ES-I3 (cell line): ENCODE data around the gene ORM2.

Experiments
- H3K36me3 ChIP-seq: 2 replicates; pipeline ENCODE4 v1.6.1; 2013; ENCODE audit warnings: mild to moderate bottlenecking, low read length, control low read depth, moderate library complexity; ENCODE audit not compliant: insufficient read depth
- H3K4me1 ChIP-seq: 2 replicates; pipeline ENCODE4 v1.6.1; 2013; ENCODE audit warnings: mild to moderate bottlenecking, control low read depth, low read length; ENCODE audit not compliant: insufficient read depth
- H3K9ac ChIP-seq: 2 replicates; pipeline ENCODE4 v1.6.1; 2013; ENCODE audit warnings: low read depth, mild to moderate bottlenecking, low read length, moderate library complexity
- H3K9me3 ChIP-seq: 2 replicates; pipeline ENCODE4 v1.6.1; 2013; ENCODE audit warnings: mild to moderate bottlenecking, low read length, moderate library complexity; ENCODE audit not compliant: control insufficient read depth, insufficient read depth

The ORM2 gene

DNA sequence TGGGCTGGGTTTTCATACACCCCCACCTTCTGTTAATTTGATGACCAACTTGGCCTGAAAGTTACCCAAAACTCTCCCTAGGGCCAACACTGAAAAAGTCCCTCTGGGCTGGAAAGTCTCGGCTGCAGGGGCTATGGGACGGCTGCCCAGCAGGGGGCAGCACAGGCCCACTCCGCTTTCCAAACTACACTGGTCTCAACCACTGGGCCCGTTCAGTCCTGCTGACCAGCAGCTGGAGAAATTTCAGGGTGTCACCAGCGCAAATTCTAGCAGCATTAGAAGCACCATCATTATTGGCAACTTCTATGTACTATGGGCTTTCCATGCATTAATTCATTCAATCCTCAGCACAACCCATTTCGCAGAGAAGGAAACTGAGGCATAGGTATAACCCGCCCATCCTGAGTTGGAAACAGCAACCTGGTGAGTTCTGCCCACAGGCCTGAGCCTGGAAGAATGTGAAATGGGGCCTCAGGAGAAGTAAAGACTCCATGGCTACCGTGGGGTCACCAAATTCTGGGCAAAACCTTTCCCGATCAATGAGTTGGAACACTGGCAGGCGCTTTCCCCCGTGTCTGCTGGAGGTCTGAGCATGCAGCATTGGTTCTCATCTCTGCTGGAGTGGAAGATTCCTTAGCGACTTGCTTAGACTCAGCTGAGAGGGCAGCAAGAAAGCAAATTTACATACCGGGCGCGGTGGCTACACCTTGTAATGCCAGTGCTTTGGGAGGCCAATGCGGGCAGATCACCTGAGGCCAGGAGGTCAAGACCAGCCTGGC lies 9.7 kb downstream of the ORM2 start:
- Histone ChIP-seq H3K9me3 (no peaks in the 10 kb centered on the region), H3K9ac (no peak overlapping the region), H3K36me3 (peaks cover 30% of the 10 kb centered on the region), H3K4me1 (no peaks in the 10 kb centered on the region)

DNA sequence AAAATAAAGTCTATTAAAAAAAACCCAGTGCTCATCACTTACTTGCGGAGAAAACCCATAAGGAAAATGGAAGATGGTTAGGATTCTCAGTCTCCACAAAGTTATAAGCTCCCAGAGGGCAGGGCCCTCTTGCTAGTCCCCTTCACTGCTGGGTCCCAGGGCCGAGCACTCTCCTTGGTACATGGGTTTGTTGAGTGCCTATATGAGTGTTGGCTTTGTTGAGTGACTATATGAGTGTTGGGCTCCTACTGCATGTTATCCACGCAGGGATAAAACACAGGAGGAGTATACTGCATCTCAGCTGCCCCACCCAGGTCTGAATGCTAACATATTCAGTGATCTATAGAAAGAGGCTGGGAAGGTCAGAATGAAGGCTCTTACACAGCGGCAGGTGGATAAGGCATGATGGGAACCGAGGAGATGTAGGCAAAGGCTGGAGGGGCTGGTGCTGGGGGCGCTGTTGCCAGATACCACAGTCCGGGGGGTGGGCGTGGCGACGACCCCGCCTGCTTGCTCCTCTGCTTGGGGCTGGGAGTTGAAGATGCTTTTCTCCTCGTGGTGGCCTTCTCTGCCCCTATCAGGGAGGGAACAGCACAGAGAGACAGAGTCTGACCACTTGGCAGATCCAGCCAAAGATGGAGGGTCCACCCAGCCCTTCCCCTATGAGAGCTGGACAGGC lies 11.6 kb downstream of the ORM2 start:
- Histone ChIP-seq H3K4me1 (no peaks in the 10 kb centered on the region), H3K9me3 (no peaks in the 10 kb centered on the region), H3K36me3 (peaks cover 31% of the 10 kb centered on the region), H3K9ac (no peak overlapping the region)

DNA sequence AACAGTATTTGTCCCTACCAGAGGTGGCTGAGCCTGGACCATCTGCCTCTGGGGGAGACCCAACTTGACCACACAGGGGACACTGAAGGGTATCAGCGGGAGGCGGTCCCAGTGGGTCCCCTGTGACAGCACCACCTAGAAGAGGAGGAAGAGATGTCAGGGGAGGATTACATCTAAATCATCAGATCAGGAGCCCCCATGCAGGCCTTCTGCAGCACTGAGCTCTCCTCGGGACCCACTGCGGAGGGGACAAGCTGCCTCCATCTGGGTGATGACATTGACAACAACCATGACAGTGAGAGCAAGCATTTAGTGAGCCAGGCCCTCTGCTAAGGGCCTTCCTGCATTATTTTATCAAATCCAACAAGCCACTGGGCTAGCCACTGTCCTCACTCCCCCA lies 12.3 kb downstream of the ORM2 start:
- no peaks in the 10 kb centered on the region for H3K4me1 ChIP-seq
- H3K9me3 ChIP-seq, result no peaks in the 10 kb centered on the region
- H3K9ac ChIP-seq, result no peak overlapping the region
- H3K36me3 ChIP-seq, result peaks cover 38% of the 10 kb centered on the region

DNA sequence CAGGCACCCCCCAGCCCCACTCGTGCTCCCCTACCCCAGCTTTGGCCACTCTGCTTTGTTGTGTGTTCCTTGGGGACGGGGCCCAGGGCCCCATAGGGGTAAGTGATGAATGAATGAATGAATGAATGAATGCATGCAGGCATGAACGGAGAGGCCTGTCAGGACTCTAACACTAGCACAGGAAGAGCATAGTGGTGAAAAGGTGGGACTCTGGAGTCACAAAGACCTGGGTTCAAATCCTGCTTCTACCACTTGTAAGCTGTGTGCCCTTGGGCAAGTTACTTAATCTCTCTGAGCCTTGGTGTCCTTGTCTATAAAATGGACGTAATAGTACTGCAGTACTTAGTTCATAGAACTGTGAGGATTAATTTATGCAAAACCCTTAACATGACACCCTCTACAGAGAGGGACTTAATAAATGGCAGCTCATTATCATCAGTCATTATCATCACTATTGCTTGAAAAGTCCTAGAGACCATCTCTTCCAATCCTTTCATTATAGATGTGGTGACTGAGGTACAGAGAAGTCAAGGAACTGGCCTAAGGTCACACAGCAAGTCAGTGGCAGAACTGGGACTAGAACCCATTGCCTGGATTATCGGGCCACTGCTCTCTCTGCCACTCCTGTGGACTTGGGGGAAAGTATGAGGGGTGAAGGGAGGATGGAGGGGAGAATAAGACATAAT lies 13.2 kb downstream of the ORM2 start:
- Histone ChIP-seq H3K9ac (no peak overlapping the region), H3K36me3 (peaks cover 44% of the 10 kb centered on the region), H3K4me1 (no peaks in the 10 kb centered on the region), H3K9me3 (no peaks in the 10 kb centered on the region)

DNA sequence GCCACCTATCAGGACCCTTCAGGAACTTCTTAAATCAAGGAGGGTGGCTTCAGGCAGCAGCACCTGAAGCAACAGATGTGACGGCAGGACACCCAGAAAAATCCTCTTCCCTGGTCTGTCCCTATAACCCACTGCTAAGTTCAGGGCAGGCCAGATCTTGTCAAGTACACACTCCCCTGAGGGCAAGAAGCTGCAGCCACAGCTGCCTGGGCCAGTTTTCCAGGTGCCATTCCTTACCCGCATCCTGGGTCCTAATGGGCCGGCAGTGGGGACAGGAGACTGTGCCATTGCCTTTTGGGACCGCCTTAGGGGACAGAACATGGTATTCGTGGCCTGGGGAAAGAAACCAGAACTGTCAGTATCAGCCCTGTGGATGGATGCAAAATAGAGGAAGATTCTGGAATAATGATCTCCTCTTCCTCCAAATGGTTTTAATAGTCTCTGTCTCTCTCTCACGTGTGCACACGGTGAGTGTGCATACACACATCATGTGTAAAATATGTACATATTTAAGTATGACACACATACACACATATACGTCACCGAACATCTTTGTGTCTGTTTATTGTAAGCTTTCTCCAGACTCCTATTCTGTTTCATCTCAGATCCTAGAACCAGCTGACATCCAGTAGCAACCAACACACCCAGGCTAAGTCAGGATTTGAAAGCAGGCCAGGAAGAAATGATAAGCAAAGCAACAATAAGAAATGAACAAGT lies 14.0 kb downstream of the ORM2 start:
- H3K4me1 ChIP-seq, result peaks cover 5% of the 10 kb centered on the region; the same call in 1 of the 2 replicates
- H3K9ac ChIP-seq, result no peak overlapping the region
- no peaks in the 10 kb centered on the region for H3K9me3 ChIP-seq
- H3K36me3 ChIP-seq, result peaks cover 51% of the 10 kb centered on the region

DNA sequence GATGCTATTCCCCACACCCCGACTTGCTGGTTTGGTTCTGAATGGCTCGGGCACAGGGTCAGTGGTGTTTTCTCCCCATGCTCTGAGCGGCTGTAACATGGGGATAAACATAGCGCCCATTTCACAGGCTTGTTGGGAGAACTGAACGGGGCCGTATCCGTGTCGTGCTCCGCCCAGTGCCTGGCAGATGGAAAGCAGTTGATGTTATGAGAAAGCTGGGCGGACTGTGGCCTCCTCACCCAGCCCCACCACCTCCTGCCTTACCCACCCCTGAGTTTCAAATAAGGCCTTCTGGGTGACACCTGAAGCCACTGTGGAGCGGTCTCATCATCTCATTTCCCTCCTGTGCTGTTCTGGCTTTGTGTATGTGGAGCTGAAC lies 14.5 kb downstream of the ORM2 start:
- Histone ChIP-seq H3K36me3 (peaks cover 51% of the 10 kb centered on the region), H3K4me1 (peaks cover 7% of the 10 kb centered on the region; the same call in 1 of the 2 replicates), H3K9ac (no peak overlapping the region), H3K9me3 (no peaks in the 10 kb centered on the region)

DNA sequence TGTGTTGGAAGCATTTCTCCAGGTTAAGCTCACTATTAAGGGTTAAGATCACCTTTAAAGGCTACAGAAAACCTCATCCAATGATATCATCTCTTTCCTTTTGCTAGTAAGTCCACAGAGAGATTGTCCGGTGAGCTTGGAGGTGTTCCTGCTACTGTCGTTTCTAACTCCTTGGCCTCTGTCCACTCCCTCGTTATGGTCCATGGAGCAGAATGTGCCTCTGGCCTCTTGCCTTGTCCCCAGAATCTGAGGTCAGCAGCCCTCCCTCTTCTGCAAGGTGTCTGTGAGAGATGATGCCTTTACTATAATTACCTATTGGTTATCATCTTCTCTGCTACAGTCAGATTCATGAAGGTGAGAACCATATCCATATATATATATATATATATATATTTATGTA lies 15.0 kb downstream of the ORM2 start:
- Histone ChIP-seq H3K9me3 (no peaks in the 10 kb centered on the region), H3K36me3 (peaks cover 50% of the 10 kb centered on the region), H3K4me1 (peaks cover 12% of the 10 kb centered on the region), H3K9ac (no peak overlapping the region)

DNA sequence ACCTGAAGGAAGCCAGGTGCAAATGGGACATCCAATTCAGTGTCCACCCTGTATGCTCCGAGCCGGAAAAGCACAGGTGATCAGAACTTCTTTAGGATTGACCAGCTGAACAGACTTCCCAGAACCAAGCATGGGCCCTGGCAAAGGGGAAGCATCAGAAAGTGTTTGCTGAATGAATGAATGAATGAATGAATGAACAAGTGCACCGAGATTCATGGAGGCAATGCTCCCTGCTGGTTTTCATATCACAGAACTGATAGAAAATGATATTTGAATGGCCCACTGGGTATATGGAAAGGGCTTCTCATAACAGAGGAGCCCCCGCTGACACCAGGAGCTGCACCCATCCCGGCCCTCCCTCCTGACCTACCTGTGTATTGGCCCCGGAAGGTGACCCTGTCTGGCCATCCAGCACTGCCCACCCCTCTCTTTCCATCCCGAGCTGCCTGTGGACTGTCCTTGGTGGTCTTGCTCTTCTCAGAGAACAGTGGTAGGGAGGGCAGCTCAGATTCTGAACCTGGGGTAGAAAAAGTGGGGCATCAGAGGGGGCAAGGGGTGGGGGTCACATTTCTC lies 15.9 kb downstream of the ORM2 start:
- H3K9me3 ChIP-seq, result no peaks in the 10 kb centered on the region
- H3K4me1 ChIP-seq, result peaks cover 15% of the 10 kb centered on the region
- peaks cover 56% of the 10 kb centered on the region for H3K36me3 ChIP-seq
- H3K9ac ChIP-seq, result no peak overlapping the region

DNA sequence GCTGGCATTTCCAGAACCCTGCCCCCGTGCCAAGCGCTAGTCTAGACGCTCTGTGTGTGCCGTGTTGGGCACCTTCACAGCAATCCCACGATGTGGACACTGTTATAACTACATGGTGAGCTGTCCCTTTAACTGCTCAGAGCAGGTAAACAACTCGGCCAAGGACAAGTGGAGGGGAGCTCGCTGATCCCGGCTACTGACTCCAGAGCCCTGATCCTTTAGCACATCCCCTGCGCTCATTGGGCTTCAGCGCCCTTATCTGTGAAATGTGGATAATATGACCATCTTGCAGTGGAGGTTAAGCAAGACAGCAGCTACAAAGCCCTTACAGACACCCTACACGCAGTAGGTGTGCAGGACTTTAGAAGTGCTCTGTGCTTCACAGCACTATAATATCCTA lies 16.5 kb downstream of the ORM2 start:
- Histone ChIP-seq H3K36me3 (peaks cover 52% of the 10 kb centered on the region), H3K9ac (no peak overlapping the region), H3K9me3 (no peaks in the 10 kb centered on the region), H3K4me1 (peaks cover 15% of the 10 kb centered on the region)

DNA sequence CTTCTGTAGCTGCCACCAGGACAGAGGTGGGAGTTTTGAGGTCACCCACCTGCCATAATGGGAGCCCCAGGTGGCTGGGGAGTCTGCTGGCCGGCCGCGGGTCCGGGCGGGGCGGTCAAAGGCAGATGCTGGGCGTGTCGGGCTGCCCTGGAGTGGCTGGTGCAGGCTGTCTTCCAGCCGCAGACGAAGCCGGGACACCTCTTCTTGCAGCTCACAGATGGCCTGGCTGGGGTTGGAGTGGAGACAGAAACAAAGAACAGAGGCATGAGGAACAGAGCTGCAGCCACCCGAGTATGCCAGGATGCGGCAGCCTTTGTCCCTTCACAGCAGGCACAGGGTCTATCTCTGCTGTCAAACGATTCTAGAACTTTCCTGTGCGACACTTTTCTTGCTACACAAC lies 18.0 kb downstream of the ORM2 start:
- H3K9ac ChIP-seq, result no peak overlapping the region
- peaks cover 52% of the 10 kb centered on the region for H3K36me3 ChIP-seq
- no peaks in the 10 kb centered on the region for H3K9me3 ChIP-seq
- H3K4me1 ChIP-seq, result peaks cover 15% of the 10 kb centered on the region

DNA sequence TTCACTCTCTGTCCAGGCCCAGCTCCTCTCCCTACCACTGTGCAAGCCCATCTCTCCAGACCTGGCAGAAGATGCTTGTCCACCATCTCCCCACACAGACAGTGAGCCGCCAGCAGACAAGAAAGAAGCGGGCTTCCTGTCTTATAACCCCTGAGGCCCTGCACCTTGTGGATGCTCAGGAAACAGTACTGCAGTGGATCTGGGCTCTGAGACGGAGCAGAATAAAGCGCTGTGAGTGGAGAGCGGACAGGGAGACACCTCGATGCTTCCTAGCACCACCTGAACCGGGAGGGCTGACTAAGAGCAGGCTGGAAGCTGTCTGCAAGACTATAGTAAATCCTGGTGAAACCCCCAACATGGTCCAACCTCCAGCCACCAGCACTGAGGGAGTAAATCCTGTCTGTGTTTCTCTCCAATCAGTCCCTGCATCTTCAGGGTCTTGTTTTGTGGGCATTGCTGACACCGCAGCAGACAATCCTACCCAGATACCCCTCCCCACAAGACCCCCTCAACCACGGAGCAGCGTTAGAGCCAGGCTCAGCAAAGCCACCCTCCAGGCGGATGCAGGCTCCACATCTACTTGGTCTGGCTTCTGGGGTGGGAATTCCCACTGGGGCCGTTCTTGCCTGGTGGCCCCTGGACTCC lies 18.7 kb downstream of the ORM2 start:
- H3K36me3 ChIP-seq, result peaks cover 45% of the 10 kb centered on the region
- peaks cover 15% of the 10 kb centered on the region for H3K4me1 ChIP-seq
- H3K9me3 ChIP-seq, result no peaks in the 10 kb centered on the region
- H3K9ac ChIP-seq, result no peak overlapping the region; the same call in 1 of the 2 replicates

DNA sequence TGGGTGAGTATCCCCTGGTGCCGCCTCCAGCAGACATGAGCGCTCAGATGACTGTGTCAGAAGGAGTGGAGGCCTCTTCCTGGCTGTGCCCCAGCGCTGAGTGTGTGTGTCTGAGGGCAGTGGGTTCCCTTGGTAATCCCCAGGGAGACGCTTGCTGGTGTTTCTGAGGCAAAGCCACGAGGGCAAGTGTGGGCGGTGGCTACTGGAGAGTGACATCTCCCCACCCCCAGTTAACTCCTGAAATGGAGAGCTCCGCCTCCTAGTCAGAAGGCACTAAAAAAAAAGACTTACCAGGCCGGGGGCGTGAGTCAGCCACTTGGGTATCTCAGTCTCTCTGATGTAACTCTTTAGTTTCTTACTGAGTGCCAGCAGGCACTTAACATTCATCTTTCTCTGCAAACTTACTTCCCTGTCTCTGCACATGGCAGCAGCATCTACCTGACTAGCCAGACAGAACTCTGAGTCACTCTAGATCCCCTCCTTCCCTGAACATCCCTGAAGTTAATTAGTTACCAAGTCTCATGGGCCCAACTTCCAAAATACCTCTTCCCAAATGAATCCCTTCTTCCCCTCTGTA lies 19.3 kb downstream of the ORM2 start:
- H3K4me1 ChIP-seq, result peaks cover 15% of the 10 kb centered on the region
- H3K9ac ChIP-seq, result no peak overlapping the region
- peaks cover 39% of the 10 kb centered on the region for H3K36me3 ChIP-seq
- no peaks in the 10 kb centered on the region for H3K9me3 ChIP-seq

DNA sequence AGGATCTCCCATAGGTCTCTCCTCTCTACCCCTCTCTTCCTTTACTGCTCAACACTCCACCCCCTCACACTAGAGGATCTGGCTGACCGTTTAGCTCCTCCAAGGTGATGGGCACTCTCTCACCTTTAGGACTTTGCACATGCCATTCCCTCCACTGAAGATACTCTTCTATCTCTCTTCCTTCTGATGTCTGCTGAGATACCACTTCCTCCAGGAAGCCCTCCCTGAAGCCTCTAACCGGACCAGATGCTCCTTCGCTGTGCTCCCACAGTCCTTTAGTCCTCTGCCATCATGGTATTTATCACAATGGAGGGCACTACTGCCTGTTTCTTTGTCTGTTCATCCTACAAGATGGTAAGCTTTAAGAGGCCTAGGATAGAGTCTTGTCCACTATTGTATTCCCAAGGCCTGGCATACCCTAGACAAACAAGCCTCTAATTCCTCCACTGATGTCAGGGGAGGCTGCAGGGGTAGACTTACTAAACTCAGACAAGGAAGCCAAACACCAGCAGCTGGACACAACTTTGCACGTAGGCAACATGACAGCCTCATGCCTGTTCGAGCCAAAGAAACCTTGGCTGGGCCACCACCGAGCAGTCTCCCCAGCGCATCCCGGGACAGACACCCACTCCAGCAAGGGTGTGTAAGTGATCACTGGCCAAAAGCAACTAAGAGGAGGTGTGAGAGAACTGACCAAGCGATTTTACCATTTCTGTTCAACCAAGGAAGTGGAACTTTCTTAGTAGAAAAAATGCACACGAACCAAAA lies 20.2 kb downstream of the ORM2 start:
- Histone ChIP-seq H3K9me3 (no peaks in the 10 kb centered on the region), H3K9ac (no peak overlapping the region), H3K36me3 (peaks cover 38% of the 10 kb centered on the region), H3K4me1 (peaks cover 15% of the 10 kb centered on the region)
